T-helper 9 cell (primary cell): ENCODE data around the gene SH3BP4.

Experiments
- DNase-seq: peaks from one replicate; pipeline ENCODE4 v3.0.0-alpha.2; 2020

The SH3BP4 gene

DNA sequence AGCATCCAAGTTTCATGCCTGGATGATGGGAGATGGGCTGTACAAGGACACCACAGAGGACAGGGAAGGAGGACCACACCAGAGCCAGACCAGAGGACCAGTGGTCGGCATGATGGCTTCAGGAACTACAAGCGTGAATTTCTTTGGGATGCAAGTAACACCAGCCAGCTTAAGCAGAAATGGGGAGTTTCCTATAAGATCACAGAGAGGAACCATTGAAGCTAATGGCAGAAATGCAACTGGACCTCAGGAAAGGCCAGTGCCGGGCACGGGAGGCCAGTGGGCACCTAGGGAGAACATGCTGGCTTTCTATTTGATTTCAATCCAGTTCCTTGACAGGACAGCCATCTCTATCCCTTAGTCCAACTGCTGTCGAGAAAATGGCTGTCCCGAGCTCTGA lies 145.4 kb downstream of the SH3BP4 start:
- no peak for DNase-seq

DNA sequence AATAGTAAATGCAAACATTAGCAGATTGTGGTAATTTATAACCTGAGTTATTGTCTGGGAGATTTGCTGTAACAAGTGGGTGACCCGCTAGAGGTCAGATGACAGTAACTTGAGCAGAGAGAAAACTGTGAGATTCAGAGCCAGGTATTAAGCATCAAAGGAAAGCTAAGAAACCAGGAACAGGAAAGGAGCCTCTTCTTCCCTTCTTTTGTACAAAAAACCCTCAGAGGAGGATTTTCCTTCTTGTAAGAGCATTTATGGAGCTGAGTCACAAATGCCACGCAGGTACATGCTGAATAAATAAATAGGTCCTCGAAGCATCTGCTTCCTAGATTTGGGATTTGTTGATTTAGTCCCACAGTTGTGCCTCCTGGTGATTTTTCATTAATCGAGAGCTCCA lies 146.5 kb downstream of the SH3BP4 start:
- DNase-seq, result no peak

DNA sequence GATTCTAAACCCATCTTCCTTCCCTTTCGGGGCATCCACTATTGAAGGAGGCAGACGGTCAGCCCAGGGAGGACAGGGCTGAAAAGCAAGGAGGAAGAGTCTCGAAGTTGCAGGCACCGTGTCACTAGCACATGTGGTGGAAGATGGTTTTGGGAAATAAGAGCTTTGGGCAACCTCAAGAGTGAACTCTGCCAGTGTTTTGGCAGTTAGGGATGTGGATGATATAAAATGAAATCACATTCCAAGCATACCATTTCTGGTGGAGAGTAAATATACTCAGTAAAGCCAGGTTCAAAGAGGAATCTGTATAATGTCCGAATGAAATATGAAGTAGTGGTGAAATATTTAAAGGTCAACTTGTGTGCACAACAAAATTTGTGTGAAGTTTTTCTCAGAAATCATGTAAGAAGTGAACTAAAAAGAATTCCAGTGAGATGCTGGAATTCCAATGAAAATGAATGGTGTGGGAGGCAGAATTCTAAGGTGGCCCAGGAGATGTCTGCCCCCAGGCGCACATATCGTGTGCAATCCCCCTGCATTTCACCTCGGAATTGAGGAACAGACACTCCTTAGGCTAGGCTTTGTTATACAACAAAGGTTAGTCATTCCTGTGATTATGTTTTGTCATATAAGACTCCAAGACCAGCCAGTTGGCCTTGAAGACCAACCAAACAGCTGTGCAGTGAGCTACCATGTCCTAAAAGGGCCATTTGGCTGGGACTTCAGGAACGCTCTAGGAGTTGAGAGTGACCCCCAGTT lies 147.1 kb downstream of the SH3BP4 start:
- DNase-seq, result no peak

DNA sequence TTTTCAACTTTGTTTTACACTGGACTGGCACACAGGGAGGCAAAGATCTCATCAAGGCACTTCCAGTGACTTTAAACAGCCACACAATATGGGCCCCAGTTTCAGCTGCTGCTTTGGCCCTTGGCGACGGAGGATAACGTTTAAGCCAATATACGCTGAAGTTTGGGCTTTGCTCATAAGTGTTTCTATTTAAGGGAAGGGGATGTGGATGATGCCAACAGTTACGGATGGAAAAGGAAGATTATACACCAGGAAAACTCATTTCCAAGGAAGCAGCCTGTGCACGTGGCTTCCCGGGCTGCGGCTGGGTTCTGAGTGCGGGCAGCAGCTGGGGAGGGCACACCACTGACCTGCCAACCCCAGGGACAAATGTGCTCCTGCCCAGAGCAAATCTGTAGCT lies 151.1 kb downstream of the SH3BP4 start:
- no peak for DNase-seq
